Uterus (tissue), 4 donors: ENCODE data around the gene CHMP3. TPM values are rescaled to one million over a fixed set of nuclear protein-coding genes. Genes with fewer than 3 reads are reported as not detected.

Source experiments
- DNase-seq, 2 donors: peaks; one replicate each; pipeline ENCODE4 v3.0.0-alpha.2; 2019 to 2020
- H3K27ac ChIP-seq, 2 donors: fragments of 200-600 bp; sonication (generic); 1 replicate in 1 of 2; 2 replicates in 1 of 2; pipeline ENCODE4 v1.5.1; 2016 to 2018
- H3K27me3 ChIP-seq, 2 donors: fragments of 200-600 bp; sonication (generic); one replicate each; pipeline ENCODE4 v1.5.1; 2018 to 2019; ENCODE audit warnings: control low read depth in 1 of 2
- H3K36me3 ChIP-seq, 2 donors: fragments of 200-600 bp; sonication (generic); one replicate each; pipeline ENCODE4 v1.5.1; 2019; ENCODE audit warnings: control low read depth in 1 of 2
- H3K4me1 ChIP-seq, 2 donors: fragments of 200-600 bp; sonication (generic); one replicate each; pipeline ENCODE4 v1.5.1; 2018 to 2019; ENCODE audit warnings: control low read depth in 1 of 2
- H3K4me3 ChIP-seq, 2 donors: fragments of 200-600 bp; sonication (generic); 1 replicate in 1 of 2; 2 replicates in 1 of 2; pipeline ENCODE4 v1.5.1; 2018 to 2019; ENCODE audit warnings: mild to moderate bottlenecking in 1 of 2
- H3K9me3 ChIP-seq, 2 donors: fragments of 200-600 bp; sonication (generic); one replicate each; pipeline ENCODE4 v1.5.1; 2019; ENCODE audit warnings: control low read depth in 1 of 2
- POLR2A ChIP-seq, 2 donors: fragments of 450-650 bp; IDR thresholded peaks; one replicate each; pipeline ENCODE4 v1.6.1; 2016; ENCODE audit warnings: antibody characterized with exemption in 2 of 2, mild to moderate bottlenecking in 1 of 2, moderate library complexity in 1 of 2
- intact Hi-C: fragments of 100-400 bp; cut with DNase I; formaldehyde crosslinking; loops from one replicate; pipeline ENCODE4 v1.15.1; 2023; ENCODE audit warnings: low total_unique reads
- small RNA-seq: library from RNA; depleted of rRNA; stranded (forward); fragments of <200 nt; gene quantifications from one replicate; pipeline ENCODE3, GENCODE V24; 2016
- total RNA-seq, 4 donors: library from RNA; depleted of rRNA in 3 of 4; stranded (reverse); fragments of >200 nt in 3 of 4; gene quantifications; one replicate each; pipeline versions ENCODE4 v1.1.0 to v1.2.4, GENCODE V29; 2014 to 2023
- TF ChIP-seq, protein P1 (sequence below), 4 experiments: fragments of 200-600 bp in 2 of 4; fragments of 450-650 bp in 2 of 4; sonication (generic) in 2 of 4; IDR thresholded peaks; one replicate each; pipeline ENCODE4 v1.5.1; 2016 to 2019; ENCODE audit warnings: antibody characterized with exemption in 4 of 4, mild to moderate bottlenecking in 2 of 4, moderate library complexity in 1 of 4
- donor health status: DM: yes; HTN: yes; CAD: no.

CHMP3 gene
- total RNA-seq, 4 donors from 2014 or later: 62.4 to 143 (median 94.4) TPM

DNA sequence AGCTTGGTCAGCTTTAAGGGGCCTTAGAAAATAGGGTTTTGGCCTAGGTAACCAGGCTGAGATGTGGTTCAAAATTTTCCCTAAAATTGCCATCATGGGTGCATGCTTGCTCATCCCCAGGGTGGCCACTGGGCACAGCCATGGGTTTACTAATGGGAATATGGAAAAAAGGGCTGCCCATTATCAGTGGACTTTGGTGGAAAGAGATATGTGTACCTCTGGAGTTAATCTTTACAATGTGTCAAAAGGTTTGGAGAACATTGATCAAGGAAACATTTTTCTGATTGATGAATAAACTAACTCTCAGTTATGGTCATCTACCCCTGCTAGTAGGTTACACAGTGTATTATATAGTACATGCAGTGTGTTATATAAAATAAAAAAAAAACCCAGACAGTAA is 109.0 kb downstream of the CHMP3 start:
- Histone ChIP-seq H3K36me3 (no peaks in the 10 kb centered on the region), H3K27ac (no peak overlapping the region), H3K27me3 (no peaks in the 10 kb centered on the region), H3K4me1 (peaks cover 0 to 4% of the 10 kb centered on the region in 2 donors), H3K9me3 (no peaks in the 10 kb centered on the region), H3K4me3 (no peak overlapping the region)
- intact Hi-C loops: no loop called here
- no peak for DNase-seq
- no peak for TF ChIP-seq POLR2A (IDR thresholded peaks at IDR 0.05)
- TF ChIP-seq, protein P1, sequence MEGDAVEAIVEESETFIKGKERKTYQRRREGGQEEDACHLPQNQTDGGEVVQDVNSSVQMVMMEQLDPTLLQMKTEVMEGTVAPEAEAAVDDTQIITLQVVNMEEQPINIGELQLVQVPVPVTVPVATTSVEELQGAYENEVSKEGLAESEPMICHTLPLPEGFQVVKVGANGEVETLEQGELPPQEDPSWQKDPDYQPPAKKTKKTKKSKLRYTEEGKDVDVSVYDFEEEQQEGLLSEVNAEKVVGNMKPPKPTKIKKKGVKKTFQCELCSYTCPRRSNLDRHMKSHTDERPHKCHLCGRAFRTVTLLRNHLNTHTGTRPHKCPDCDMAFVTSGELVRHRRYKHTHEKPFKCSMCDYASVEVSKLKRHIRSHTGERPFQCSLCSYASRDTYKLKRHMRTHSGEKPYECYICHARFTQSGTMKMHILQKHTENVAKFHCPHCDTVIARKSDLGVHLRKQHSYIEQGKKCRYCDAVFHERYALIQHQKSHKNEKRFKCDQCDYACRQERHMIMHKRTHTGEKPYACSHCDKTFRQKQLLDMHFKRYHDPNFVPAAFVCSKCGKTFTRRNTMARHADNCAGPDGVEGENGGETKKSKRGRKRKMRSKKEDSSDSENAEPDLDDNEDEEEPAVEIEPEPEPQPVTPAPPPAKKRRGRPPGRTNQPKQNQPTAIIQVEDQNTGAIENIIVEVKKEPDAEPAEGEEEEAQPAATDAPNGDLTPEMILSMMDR (IDR thresholded peaks at IDR 0.05): no peak

DNA sequence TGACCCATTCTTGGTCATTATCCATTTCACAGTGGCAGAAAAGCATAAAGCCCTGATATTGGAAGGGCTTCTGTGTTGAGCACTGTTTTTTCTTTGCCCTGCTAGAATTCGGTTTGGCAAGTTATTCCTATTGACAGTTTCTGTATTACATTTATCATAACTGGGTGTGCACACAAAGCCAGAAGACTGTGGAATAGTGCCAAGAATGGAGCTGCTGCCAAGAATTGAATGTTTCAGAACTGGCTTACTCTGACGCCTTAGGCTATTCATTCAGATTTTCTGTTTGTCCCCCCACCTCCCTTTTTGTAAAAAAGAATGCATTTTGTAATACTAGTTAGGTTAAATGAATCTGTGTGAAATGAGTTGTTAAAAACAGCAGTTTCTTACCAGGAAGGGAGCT is 109.4 kb downstream of the CHMP3 start:
- Histone ChIP-seq H3K9me3 (no peaks in the 10 kb centered on the region), H3K4me1 (peaks cover 0 to 6% of the 10 kb centered on the region in 2 donors), H3K4me3 (no peak overlapping the region), H3K36me3 (no peaks in the 10 kb centered on the region), H3K27me3 (no peaks in the 10 kb centered on the region), H3K27ac (no peak overlapping the region)
- intact Hi-C loops: no loop called here
- DNase-seq: peak in 1 of 2 donors; percentile 29
- no peak for TF ChIP-seq POLR2A (IDR thresholded peaks at IDR 0.05)
- TF ChIP-seq, protein P1 (IDR thresholded peaks at IDR 0.05): no peak

Small RNA genes lying within 50 kb of the gene (small RNA-seq; reads per million reads assigned to genes)
- not detected for gene RNU6-640P

Other genes starting within 250 kb of the CHMP3 start
- 10 to 100 TPM in 3 of 4 donors, 1 to 10 TPM in 1; 9.7 to 24.5 (median 13.4) TPM for gene REEP1, start 225.8 kb downstream of the CHMP3 start, total RNA-seq
- gene KDM3A, start 122.1 kb downstream of the CHMP3 start, total RNA-seq: 10 to 100 TPM; 22.5 to 54.3 (median 48.6) TPM
- 10 to 100 TPM; 33.2 to 55.5 (median 51.8) TPM for gene RNF103, start 60.4 kb upstream of the CHMP3 start, total RNA-seq
- gene RMND5A, start 156.8 kb upstream of the CHMP3 start, total RNA-seq: 10 to 100 TPM; 33.6 to 71.5 (median 38.0) TPM
- 10 to 100 TPM in 1 of 4 donors, 1 to 10 TPM in 2, under 1 TPM in 1; 0.07 to 38.5 (median 1.2) TPM for gene CD8A, start 227.5 kb upstream of the CHMP3 start, total RNA-seq